ENCODE results near the gene KASH5. TPM values are rescaled to one million over a fixed set of nuclear protein-coding genes. Genes with fewer than 3 reads are reported as not detected.

KASH5 gene
- total and polyA plus RNA-seq, 2 donors (not counting 1 experiment from before 2014, with no cell fraction given), result 0.67 to 0.74 TPM

DNA sequence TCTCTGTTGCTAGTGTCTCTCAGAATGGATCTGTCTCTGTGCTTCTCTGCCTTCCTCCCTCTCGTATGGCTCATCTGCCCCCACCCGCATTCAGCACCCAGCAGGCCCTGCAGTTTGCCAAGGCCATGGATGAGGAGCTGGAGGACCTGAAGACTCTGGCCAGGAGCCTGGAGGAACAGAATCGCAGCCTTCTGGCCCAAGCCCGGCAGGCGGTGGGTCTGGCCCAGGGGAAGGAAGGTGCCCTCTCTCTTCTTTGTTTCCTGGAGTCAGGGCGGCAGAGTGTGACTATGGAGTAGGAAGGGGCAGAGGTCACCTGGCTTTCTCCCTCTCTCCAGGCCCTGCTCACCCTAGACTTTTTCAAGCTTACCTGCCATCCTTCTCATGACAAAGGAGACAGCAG is 10.9 kb downstream of the KASH5 start:
- H3K27ac Mint-ChIP-seq, result peak overlapping the region; percentile 20
- H3K4me3 Mint-ChIP-seq, result no peak overlapping the region
- POLR2A ChIA-PET, result no interaction called here
- DNase-seq (no peak), ATAC-seq (ENCODE audit: low read depth) (no peak)
- CTCF ChIA-PET, result interaction anchor here (1.0 kb wide), 1 partner anchor 97 kb away, joined by 3 read pairs; no protein-coding TSS in a partner anchor
- Histone ChIP-seq H3K4me1 (ENCODE audit: control insufficient read depth in 2 of 2, insufficient read depth in 2 of 2, low read length in 2 of 2) (peaks cover 6 to 20% of the 10 kb centered on the region in 2 donors), H3K4me2 (replicated peaks; ENCODE audit: low read depth, low read length, poor library complexity, severe bottlenecking) (no peak overlapping the region), H4K20me1 (ENCODE audit: control insufficient read depth, insufficient read depth, low read length, poor library complexity, severe bottlenecking) (no peaks in the 10 kb centered on the region), H3K27ac (ENCODE audit: low read length in 2 of 2) (no peak overlapping the region), H3K9ac (ENCODE audit: low read length) (no peak overlapping the region), H3K36me3 (replicated peaks in 1 of 2; ENCODE audit: control extremely low read depth in 1 of 2, control insufficient read depth in 1 of 2, extremely low read depth in 1 of 2, insufficient read depth in 2 of 2, low read length in 1 of 2) (no peaks in the 10 kb centered on the region), H3K79me2 (ENCODE audit: control insufficient read depth, insufficient read depth, low read length) (no peaks in the 10 kb centered on the region), H3K4me3 (ENCODE audit: control extremely low read depth in 1 of 5, extremely low read depth in 1 of 5, insufficient read depth in 1 of 5, low read depth in 2 of 5, low read length in 4 of 5) (no peak overlapping the region), H3K9me3 (ENCODE audit: control extremely low read depth in 1 of 3, control insufficient read depth in 2 of 3, insufficient read depth in 1 of 3, low read length in 2 of 3) (no peaks in the 10 kb centered on the region), H3K27me3 (replicated peaks in 1 of 4; ENCODE audit: control extremely low read depth in 1 of 4, control insufficient read depth in 3 of 4, insufficient read depth in 4 of 4, low read length in 3 of 4) (no peaks in the 10 kb centered on the region), H2AFZ (ENCODE audit: insufficient read depth, low read depth, low read length, poor library complexity, severe bottlenecking) (no peak overlapping the region)
- peaks cover 12% of the 10 kb centered on the region for H3K4me1 Mint-ChIP-seq
- H3K9me3 Mint-ChIP-seq (ENCODE audit: insufficient read depth), result no peaks in the 10 kb centered on the region
- H3K27me3 Mint-ChIP-seq, result no peaks in the 10 kb centered on the region
- intact Hi-C loops (cut with micrococcal nuclease), result no loop called here
- 100% methylated on average over 4 of the region's 6 CpGs for WGBS (ENCODE audit: insufficient coverage)
- TF ChIP-seq EZH2 (IDR thresholded peaks at IDR 0.05; ENCODE audit: borderline replicate concordance, insufficient read depth, low read depth, low read length, poor library complexity, severe bottlenecking), result no peak
- TF ChIP-seq, protein P1, sequence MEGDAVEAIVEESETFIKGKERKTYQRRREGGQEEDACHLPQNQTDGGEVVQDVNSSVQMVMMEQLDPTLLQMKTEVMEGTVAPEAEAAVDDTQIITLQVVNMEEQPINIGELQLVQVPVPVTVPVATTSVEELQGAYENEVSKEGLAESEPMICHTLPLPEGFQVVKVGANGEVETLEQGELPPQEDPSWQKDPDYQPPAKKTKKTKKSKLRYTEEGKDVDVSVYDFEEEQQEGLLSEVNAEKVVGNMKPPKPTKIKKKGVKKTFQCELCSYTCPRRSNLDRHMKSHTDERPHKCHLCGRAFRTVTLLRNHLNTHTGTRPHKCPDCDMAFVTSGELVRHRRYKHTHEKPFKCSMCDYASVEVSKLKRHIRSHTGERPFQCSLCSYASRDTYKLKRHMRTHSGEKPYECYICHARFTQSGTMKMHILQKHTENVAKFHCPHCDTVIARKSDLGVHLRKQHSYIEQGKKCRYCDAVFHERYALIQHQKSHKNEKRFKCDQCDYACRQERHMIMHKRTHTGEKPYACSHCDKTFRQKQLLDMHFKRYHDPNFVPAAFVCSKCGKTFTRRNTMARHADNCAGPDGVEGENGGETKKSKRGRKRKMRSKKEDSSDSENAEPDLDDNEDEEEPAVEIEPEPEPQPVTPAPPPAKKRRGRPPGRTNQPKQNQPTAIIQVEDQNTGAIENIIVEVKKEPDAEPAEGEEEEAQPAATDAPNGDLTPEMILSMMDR (IDR thresholded peaks at IDR 0.05), result no peak

DNA sequence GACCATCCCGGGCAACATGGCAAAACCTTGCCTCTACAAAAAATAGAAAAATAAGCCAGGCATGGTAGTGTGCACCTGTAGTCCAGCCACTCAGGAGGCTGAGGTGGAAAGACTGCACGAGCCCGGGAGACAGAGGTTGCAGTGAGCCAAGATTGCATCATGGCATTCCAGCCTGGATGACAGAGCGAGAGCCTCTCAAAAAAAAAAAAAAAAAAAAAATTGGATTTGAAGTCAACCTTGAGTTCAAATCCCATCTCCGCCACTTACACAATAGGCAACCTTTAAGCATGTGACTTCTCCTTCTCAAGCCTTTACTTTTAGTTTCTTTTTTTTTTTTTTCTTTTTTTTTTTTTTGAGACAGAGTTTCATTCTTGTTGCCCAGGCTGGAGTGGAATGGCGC is 12.0 kb downstream of the KASH5 start:
- H3K4me1 ChIP-seq (ENCODE audit: control insufficient read depth in 2 of 2, insufficient read depth in 2 of 2, low read length in 2 of 2), result peaks cover 6 to 22% of the 10 kb centered on the region in 2 donors
- H3K4me1 Mint-ChIP-seq, result peaks cover 18% of the 10 kb centered on the region
- H3K4me3 ChIP-seq (ENCODE audit: control extremely low read depth in 1 of 5, extremely low read depth in 1 of 5, insufficient read depth in 1 of 5, low read depth in 2 of 5, low read length in 4 of 5), result no peak overlapping the region
- H3K9ac ChIP-seq (ENCODE audit: low read length), result no peak overlapping the region
- H2AFZ ChIP-seq (ENCODE audit: insufficient read depth, low read depth, low read length, poor library complexity, severe bottlenecking), result no peak overlapping the region
- H3K27me3 Mint-ChIP-seq, result no peaks in the 10 kb centered on the region
- WGBS (ENCODE audit: insufficient coverage), result 93% methylated on average over 4 of the region's 6 CpGs
- no peaks in the 10 kb centered on the region for H3K79me2 ChIP-seq (ENCODE audit: control insufficient read depth, insufficient read depth, low read length)
- no peak overlapping the region for H3K27ac Mint-ChIP-seq
- intact Hi-C loops (cut with micrococcal nuclease), result no loop called here
- H3K27ac ChIP-seq (ENCODE audit: low read length in 2 of 2), result no peak overlapping the region
- no peaks in the 10 kb centered on the region for H3K27me3 ChIP-seq (replicated peaks in 1 of 4; ENCODE audit: control extremely low read depth in 1 of 4, control insufficient read depth in 3 of 4, insufficient read depth in 4 of 4, low read length in 3 of 4)
- TF ChIP-seq, protein P1 (IDR thresholded peaks at IDR 0.05), result no peak
- no peak for TF ChIP-seq EZH2 (IDR thresholded peaks at IDR 0.05; ENCODE audit: borderline replicate concordance, insufficient read depth, low read depth, low read length, poor library complexity, severe bottlenecking)
- ChIA-PET CTCF (no interaction called here), POLR2A (no interaction called here)
- H3K4me2 ChIP-seq (replicated peaks; ENCODE audit: low read depth, low read length, poor library complexity, severe bottlenecking), result no peak overlapping the region
- no peak for DNase-seq
- no peaks in the 10 kb centered on the region for H3K9me3 ChIP-seq (ENCODE audit: control extremely low read depth in 1 of 3, control insufficient read depth in 2 of 3, insufficient read depth in 1 of 3, low read length in 2 of 3)
- H3K36me3 ChIP-seq (replicated peaks in 1 of 2; ENCODE audit: control extremely low read depth in 1 of 2, control insufficient read depth in 1 of 2, extremely low read depth in 1 of 2, insufficient read depth in 2 of 2, low read length in 1 of 2), result no peaks in the 10 kb centered on the region
- H4K20me1 ChIP-seq (ENCODE audit: control insufficient read depth, insufficient read depth, low read length, poor library complexity, severe bottlenecking), result no peaks in the 10 kb centered on the region
- H3K9me3 Mint-ChIP-seq (ENCODE audit: insufficient read depth), result no peaks in the 10 kb centered on the region
- ATAC-seq (ENCODE audit: low read depth), result no peak
- H3K4me3 Mint-ChIP-seq, result no peak overlapping the region

Measured in B cell (primary cell).